WTC11 (cell line): ENCODE measurements around the gene MAP9.

Experiments
- ETV6 ChIP-seq: sonication (generic); formaldehyde crosslinking; IDR thresholded peaks from 2 replicates; pipeline ENCODE4 v1.8.1; 2022; ENCODE audit warnings: mild to moderate bottlenecking, missing genetic modification reagents
- NFYB ChIP-seq: sonication (generic); formaldehyde crosslinking; conservative IDR thresholded peaks from 2 replicates; pipeline ENCODE4 v1.8.0; 2022; ENCODE audit warnings: low read depth, missing genetic modification reagents
- TF ChIP-seq, protein P1 (sequence below): fragments of 200-600 bp; IDR thresholded peaks from 2 replicates; pipeline ENCODE4 v1.8.0; 2022; ENCODE audit warnings: antibody characterized with exemption
- TF ChIP-seq, protein P2 (sequence below): sonication (generic); formaldehyde crosslinking; conservative IDR thresholded peaks from 2 replicates; pipeline ENCODE4 v1.8.1; 2023; ENCODE audit warnings: mild to moderate bottlenecking, low read depth, missing genetic modification reagents, moderate library complexity
- TF ChIP-seq, protein P3 (sequence below): fragments of 250-450 bp; sonication (Bioruptor Pico); conservative IDR thresholded peaks from 2 replicates; pipeline ENCODE4 v1.9.0; 2021; ENCODE audit warnings: mild to moderate bottlenecking
- TF ChIP-seq, protein P4 (sequence below): sonication (generic); formaldehyde crosslinking; IDR thresholded peaks from 2 replicates; pipeline ENCODE4 v1.8.1; 2023; ENCODE audit warnings: mild to moderate bottlenecking, missing genetic modification reagents, moderate library complexity
- TF ChIP-seq, protein P5 (sequence below): sonication (generic); formaldehyde crosslinking; IDR thresholded peaks from 2 replicates; pipeline ENCODE4 v1.8.1; 2022; ENCODE audit warnings: low read depth, missing genetic modification reagents, borderline replicate concordance
- TF ChIP-seq, protein P6 (sequence below): sonication (generic); formaldehyde crosslinking; conservative IDR thresholded peaks from 2 replicates; pipeline ENCODE4 v1.8.1; 2022; ENCODE audit warnings: mild to moderate bottlenecking, missing genetic modification reagents
- TF ChIP-seq, protein P7 (sequence below): sonication (generic); formaldehyde crosslinking; IDR thresholded peaks from 2 replicates; pipeline ENCODE4 v1.8.1; 2023; ENCODE audit warnings: mild to moderate bottlenecking, moderate library complexity, missing genetic modification reagents

DNA sequence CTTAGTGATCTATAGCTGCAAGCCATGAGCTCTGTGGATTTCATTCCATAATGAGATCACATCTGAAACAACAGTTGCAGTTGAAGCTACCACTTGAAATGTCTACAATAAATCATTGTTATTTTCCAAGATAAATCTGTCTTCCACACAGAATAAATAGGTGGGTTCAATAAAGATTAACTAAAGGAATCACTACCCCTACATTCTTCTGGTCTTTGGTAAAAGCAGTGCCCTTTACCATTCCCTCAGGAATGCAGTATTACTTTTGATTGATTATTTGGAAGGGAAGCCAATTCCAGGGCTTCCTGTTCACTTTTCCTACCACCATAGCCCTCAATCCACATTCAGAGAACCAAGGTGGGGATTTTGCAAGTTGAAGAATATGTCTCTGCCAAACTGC, 38.9 kb upstream of the MAP9 start:
- TF ChIP-seq ETV6 (CRISPR knock-in tag) (no peak), NFYB (CRISPR knock-in tag) (no peak)
- TF ChIP-seq, protein P1, sequence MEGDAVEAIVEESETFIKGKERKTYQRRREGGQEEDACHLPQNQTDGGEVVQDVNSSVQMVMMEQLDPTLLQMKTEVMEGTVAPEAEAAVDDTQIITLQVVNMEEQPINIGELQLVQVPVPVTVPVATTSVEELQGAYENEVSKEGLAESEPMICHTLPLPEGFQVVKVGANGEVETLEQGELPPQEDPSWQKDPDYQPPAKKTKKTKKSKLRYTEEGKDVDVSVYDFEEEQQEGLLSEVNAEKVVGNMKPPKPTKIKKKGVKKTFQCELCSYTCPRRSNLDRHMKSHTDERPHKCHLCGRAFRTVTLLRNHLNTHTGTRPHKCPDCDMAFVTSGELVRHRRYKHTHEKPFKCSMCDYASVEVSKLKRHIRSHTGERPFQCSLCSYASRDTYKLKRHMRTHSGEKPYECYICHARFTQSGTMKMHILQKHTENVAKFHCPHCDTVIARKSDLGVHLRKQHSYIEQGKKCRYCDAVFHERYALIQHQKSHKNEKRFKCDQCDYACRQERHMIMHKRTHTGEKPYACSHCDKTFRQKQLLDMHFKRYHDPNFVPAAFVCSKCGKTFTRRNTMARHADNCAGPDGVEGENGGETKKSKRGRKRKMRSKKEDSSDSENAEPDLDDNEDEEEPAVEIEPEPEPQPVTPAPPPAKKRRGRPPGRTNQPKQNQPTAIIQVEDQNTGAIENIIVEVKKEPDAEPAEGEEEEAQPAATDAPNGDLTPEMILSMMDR: no peak
- TF ChIP-seq, protein P2, sequence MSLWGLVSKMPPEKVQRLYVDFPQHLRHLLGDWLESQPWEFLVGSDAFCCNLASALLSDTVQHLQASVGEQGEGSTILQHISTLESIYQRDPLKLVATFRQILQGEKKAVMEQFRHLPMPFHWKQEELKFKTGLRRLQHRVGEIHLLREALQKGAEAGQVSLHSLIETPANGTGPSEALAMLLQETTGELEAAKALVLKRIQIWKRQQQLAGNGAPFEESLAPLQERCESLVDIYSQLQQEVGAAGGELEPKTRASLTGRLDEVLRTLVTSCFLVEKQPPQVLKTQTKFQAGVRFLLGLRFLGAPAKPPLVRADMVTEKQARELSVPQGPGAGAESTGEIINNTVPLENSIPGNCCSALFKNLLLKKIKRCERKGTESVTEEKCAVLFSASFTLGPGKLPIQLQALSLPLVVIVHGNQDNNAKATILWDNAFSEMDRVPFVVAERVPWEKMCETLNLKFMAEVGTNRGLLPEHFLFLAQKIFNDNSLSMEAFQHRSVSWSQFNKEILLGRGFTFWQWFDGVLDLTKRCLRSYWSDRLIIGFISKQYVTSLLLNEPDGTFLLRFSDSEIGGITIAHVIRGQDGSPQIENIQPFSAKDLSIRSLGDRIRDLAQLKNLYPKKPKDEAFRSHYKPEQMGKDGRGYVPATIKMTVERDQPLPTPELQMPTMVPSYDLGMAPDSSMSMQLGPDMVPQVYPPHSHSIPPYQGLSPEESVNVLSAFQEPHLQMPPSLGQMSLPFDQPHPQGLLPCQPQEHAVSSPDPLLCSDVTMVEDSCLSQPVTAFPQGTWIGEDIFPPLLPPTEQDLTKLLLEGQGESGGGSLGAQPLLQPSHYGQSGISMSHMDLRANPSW (CRISPR knock-in tag): no peak
- TF ChIP-seq, protein P3, sequence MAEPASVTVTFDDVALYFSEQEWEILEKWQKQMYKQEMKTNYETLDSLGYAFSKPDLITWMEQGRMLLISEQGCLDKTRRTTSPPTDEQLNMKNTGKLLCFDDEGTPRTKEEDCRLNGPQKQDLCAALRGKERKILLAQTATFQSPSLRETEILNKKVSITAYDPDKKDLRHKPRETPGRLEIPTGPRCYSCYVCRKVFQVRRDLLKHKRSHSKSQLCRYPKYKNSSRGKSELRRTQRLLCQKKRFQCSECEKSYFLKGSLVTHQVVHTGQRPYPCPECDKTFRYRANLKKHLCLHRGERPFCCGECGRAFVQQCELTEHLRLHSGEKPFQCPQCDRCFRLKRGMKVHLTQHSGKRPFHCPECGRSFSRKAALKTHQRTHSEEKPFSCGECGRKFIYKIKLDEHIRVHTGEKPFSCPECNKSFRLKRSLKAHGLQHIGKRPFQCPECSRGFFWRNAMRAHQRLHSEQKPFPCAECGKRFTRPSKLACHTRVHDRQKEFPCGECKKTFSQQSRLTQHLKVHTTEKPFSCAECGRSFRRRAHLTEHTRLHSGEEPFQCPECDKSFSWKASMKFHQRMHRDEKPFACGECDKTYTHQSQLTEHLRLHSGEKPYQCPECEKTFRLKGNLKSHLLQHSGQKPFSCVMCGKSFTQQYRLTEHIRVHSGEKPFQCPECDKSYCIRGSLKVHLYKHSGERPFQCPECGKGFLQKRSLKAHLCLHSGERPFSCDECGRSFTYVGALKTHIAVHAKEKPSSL (CRISPR knock-in tag): no peak
- TF ChIP-seq, protein P4, sequence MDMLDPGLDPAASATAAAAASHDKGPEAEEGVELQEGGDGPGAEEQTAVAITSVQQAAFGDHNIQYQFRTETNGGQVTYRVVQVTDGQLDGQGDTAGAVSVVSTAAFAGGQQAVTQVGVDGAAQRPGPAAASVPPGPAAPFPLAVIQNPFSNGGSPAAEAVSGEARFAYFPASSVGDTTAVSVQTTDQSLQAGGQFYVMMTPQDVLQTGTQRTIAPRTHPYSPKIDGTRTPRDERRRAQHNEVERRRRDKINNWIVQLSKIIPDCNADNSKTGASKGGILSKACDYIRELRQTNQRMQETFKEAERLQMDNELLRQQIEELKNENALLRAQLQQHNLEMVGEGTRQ: no peak
- TF ChIP-seq, protein P5, sequence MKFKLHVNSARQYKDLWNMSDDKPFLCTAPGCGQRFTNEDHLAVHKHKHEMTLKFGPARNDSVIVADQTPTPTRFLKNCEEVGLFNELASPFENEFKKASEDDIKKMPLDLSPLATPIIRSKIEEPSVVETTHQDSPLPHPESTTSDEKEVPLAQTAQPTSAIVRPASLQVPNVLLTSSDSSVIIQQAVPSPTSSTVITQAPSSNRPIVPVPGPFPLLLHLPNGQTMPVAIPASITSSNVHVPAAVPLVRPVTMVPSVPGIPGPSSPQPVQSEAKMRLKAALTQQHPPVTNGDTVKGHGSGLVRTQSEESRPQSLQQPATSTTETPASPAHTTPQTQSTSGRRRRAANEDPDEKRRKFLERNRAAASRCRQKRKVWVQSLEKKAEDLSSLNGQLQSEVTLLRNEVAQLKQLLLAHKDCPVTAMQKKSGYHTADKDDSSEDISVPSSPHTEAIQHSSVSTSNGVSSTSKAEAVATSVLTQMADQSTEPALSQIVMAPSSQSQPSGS (CRISPR knock-in tag): no peak
- TF ChIP-seq, protein P6, sequence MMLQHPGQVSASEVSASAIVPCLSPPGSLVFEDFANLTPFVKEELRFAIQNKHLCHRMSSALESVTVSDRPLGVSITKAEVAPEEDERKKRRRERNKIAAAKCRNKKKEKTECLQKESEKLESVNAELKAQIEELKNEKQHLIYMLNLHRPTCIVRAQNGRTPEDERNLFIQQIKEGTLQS (CRISPR knock-in tag): no peak
- TF ChIP-seq, protein P7, sequence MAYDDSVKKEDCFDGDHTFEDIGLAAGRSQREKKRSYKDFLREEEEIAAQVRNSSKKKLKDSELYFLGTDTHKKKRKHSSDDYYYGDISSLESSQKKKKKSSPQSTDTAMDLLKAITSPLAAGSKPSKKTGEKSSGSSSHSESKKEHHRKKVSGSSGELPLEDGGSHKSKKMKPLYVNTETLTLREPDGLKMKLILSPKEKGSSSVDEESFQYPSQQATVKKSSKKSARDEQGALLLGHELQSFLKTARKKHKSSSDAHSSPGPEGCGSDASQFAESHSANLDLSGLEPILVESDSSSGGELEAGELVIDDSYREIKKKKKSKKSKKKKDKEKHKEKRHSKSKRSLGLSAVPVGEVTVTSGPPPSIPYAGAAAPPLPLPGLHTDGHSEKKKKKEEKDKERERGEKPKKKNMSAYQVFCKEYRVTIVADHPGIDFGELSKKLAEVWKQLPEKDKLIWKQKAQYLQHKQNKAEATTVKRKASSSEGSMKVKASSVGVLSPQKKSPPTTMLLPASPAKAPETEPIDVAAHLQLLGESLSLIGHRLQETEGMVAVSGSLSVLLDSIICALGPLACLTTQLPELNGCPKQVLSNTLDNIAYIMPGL: no peak
